AG10803 (cell line): ENCODE results near the gene C5orf58.
A peak's percentile ranks its signal among the peaks of the same experiment; 100 is the strongest.

Experiments
- DNase-seq: peaks from one replicate; pipeline ENCODE4 v3.0.0; 2010; ENCODE audit warnings: low read depth
- H3K4me3 ChIP-seq: 2 replicates; pipeline ENCODE4 v1.5.1; 2011; ENCODE audit warnings: mild to moderate bottlenecking, low read length, control low read depth
- TF ChIP-seq, protein P1 (sequence below): conservative IDR thresholded peaks from 2 replicates; pipeline ENCODE4 v1.5.1; 2011; ENCODE audit warnings: mild to moderate bottlenecking, low read length, control low read depth, inconsistent platforms

Gene C5orf58, protein sequence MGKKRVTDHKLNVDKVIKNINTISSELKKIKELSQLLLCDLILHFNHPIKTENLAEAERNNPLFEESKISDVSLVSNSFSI

DNA sequence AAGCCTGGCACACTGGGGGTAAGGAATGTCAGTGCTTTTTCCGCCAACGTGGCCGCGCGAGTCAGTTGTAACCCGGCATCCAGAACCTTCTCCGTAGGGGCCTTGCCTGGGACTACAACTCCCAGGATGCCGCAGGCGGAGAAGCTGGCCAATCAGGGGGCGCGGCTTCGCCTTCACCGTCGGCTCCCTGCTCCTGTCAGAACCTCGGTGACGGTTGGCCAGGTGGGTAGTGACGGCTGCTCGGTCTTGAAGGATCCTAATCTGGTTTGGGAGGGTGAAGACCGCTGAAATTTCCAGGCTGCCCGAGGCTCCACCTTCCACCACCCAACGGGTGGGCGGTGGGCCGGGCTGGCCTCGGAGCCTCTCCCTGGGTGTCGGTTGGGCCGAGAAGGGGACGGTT, at the start of gene C5orf58:
Gene C5orf58, plus strand, starts transcription at position 200 of the 400 bp plus-strand sequence. CDS start 1,992 bp downstream, outside the sequence.
- no peak within 1 kb of the TSS for H3K4me3 ChIP-seq
- no peak for DNase-seq
- TF ChIP-seq, protein P1, sequence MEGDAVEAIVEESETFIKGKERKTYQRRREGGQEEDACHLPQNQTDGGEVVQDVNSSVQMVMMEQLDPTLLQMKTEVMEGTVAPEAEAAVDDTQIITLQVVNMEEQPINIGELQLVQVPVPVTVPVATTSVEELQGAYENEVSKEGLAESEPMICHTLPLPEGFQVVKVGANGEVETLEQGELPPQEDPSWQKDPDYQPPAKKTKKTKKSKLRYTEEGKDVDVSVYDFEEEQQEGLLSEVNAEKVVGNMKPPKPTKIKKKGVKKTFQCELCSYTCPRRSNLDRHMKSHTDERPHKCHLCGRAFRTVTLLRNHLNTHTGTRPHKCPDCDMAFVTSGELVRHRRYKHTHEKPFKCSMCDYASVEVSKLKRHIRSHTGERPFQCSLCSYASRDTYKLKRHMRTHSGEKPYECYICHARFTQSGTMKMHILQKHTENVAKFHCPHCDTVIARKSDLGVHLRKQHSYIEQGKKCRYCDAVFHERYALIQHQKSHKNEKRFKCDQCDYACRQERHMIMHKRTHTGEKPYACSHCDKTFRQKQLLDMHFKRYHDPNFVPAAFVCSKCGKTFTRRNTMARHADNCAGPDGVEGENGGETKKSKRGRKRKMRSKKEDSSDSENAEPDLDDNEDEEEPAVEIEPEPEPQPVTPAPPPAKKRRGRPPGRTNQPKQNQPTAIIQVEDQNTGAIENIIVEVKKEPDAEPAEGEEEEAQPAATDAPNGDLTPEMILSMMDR = no peak

DNA sequence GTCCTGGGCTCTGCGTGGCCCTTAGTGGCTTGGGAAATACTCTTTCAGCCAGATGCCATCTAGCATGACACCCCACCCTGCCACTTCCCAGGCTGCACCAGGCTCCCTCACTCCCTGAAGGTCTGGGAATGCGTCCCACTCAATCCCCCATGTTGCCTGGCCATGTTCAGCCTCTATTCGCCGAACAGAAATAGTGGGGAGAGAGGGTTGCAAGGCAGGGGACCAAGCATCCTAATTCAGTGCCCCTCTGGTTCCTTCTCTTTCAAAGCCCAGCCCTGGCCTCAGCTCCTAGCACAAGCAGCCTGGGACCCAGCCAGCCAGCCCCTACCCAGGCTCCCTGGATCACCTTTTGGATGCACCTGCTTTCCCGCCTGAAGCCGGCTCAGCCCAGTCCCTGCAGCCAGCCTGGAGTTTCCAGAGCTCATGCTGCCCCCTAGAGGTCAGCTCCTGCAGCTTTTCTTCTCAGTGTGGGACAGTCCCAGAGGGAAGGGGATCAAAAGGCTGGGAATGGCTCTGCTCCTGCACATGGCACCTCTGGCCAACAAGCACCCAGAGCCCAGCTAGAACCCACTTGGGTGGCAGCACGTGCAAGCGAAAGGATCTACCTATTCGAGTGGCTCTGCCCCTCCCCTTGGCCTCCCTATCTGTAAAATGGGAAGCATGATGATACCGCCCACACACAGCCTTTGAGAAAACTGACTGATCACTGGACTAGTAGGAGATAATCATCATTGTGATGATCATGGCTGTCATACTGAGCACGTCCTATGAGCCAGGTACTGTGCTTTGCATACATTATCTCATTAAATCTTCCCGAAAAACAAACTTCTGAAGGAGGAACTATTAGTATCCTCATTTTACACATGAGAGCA, 48.7 kb upstream of the C5orf58 start:
- no peak overlapping the region for H3K4me3 ChIP-seq
- TF ChIP-seq, protein P1 = peak; percentile 84
- DNase-seq = peak; percentile 44

DNA sequence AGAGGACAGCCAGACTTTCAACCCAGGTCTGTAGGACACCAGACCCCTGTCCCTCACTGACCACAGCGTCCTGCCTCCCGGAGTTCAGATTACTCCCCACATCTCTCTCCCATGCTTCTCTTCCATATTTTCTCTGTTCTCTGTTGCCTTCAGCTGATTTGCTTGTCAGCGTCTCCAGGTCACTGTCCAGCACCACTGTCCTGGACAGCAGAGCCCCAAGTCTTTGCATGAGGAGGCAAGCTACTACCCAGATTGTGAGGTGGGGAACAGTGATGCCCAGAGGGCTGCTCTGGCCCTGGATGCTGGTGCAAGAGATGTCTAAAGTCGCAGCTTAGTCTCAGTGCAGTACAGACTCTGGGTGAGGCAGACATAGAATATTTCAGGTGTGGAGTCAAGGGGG, 48.0 kb upstream of the C5orf58 start:
- no peak for DNase-seq
- TF ChIP-seq, protein P1 = no peak

DNA sequence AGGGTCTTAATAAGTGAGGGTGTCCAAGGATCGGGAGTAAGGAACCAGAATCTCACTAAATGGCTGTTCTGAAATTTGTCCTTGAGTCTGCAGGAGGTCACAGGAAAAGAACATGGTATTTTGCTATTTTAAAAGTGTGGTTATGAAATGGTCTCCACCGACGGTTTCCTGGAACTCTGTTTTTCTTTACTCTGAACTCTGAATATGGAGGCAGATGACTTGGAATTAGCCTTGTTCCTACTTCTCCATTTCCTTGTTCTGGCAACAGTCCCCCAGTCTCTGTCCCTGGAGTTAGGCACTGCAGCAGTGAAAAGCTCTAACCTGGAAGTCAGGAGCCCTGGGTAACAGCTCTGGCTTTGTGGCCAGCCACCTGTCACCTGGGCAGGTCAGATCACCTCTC, 46.6 kb upstream of the C5orf58 start:
- TF ChIP-seq, protein P1 = no peak
- DNase-seq = no peak
- H3K4me3 ChIP-seq = no peak overlapping the region

More for the DNA sequence above, 48.0 kb upstream of the C5orf58 start:
- no peak overlapping the region for H3K4me3 ChIP-seq

DNA sequence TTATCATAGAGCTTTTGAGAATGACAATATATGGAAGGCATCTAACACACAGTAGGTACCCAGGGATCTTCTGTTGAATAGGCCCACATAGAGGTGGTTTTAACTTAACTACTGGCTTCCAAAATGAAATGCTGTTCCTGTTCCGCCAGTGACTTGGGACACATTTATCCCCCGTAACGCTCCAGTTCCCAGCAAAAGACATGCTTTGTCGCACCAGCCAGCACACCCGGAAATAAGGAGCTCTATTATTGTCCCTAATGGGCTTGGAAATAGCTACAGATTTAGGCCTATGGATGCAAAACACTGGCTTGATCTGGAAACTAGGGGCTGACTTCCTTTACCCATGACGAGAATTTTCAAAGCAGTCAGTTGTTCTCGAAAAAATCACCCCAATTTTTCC, 45.9 kb upstream of the C5orf58 start:
- DNase-seq = no peak
- no peak overlapping the region for H3K4me3 ChIP-seq
- TF ChIP-seq, protein P1 = no peak

DNA sequence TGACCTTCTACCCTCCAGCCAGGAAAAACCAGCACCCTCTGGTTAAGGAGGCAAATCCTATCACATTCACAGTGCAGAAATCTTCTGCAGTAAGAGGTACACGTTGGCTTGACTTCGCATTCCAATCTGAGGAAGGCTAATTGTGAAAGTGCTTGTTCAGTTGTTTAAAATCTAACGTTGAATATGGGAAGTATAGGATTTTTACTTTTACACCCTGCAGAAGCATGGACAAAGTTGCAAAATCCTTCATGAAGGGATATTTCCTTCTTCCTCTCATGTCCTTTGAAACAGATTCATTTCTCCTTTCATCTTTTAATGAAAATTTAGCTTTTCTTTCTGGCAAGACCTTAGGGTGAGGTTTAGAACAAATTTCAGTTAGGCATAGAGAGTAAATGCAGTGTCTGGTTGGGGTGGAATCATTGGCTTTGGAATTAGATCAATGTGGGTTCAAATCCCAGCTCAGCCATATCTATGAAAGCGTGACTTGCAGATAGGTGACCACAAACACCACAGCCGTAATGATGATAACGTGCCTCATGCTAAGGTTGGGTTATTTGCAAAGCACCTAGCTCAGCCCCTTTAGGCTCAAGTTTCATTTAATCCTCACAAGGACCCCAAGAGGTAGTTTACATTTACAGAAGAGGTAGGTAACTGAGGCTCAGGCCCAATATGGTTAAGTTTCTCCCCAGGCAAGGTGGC, 42.2 kb upstream of the C5orf58 start:
- TF ChIP-seq, protein P1 = no peak
- H3K4me3 ChIP-seq = no peak overlapping the region
- DNase-seq = no peak

DNA sequence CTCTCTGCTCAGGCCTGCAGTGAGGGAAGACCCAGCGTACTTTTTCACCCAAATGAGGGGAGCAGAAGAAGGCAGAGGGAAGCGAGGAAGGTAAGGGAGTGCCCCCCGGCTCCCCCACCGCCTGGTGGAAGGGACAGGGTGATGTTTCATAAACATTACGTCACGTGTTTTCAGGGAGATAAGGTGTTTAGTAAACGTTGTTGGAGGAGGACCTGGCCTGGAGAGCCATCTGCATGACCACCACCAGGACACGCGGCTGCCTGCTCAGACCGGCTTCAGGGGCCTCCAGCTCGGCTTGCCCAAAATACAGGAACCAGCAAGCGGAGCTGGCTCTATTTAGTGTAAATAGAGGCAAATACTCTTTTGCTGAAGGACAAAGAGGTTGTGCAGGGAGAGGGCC, 40.0 kb upstream of the C5orf58 start:
- DNase-seq = no peak
- no peak overlapping the region for H3K4me3 ChIP-seq
- TF ChIP-seq, protein P1 = no peak
